ENCODE measurements around the gene FHIT. TPM values are rescaled to one million over a fixed set of nuclear protein-coding genes. Genes with fewer than 3 reads are reported as not detected.

Gene FHIT
- total and polyA plus RNA-seq, 2 experiments from 2014 or later, result 0.22 to 0.90 TPM

- Histone ChIP-seq H3K4me2 (ENCODE audit: unreplicated experiment) (peak overlapping the region; percentile 13), H3K4me1 (ENCODE audit: insufficient read depth) (peaks cover 7% of the 10 kb centered on the region; the same call in 1 of the 2 replicates), H3K9me3 (ENCODE audit: low read depth) (no peaks in the 10 kb centered on the region), H3K9me2 (ENCODE audit: insufficient read depth) (no peaks in the 10 kb centered on the region), H3K27me3 (replicated peaks; ENCODE audit: insufficient read depth) (no peaks in the 10 kb centered on the region), H3K4me3 (no peak overlapping the region), H2AFZ (no peak overlapping the region), H3F3A (ENCODE audit: insufficient read depth) (no peaks in the 10 kb centered on the region), H3K27ac (no peak overlapping the region), H3K79me2 (ENCODE audit: insufficient read depth) (no peaks in the 10 kb centered on the region), H4K20me1 (ENCODE audit: insufficient read depth) (no peaks in the 10 kb centered on the region), H3K9ac (no peak overlapping the region), H3K36me3 (ENCODE audit: low read depth) (no peaks in the 10 kb centered on the region)
- peak; percentile 29 for DNase-seq
- in situ Hi-C loops (cut with MboI), result no loop called here
- 27 to 38% methylated on average over 2 of the region's 2 CpGs for WGBS, 2 experiments (ENCODE audit: low coverage in 1 of 2, low lambda C conversion rate in 2 of 2, missing lambda C conversion rate in 2 of 2)
- TF ChIP-seq EZH2phosphoT487 (IDR thresholded peaks at IDR 0.05; ENCODE audit: insufficient read depth, low read depth) (no peak), EZH2 (IDR thresholded peaks at IDR 0.05; ENCODE audit: insufficient read depth, poor library complexity, severe bottlenecking) (no peak)
These were observed 885.9 kb downstream of the FHIT start for GRCh38 chr3:60365360-60365759.

- no peak overlapping the region for H3K27ac ChIP-seq
- no peak overlapping the region for H3K4me2 ChIP-seq (ENCODE audit: unreplicated experiment)
- no peaks in the 10 kb centered on the region for H3K9me3 ChIP-seq (ENCODE audit: low read depth)
- no peak overlapping the region for H2AFZ ChIP-seq
- no peak overlapping the region for H3K9ac ChIP-seq
- in situ Hi-C loops (cut with MboI), result no loop called here
- no peaks in the 10 kb centered on the region for H3K9me2 ChIP-seq (ENCODE audit: insufficient read depth)
- H3K27me3 ChIP-seq (replicated peaks; ENCODE audit: insufficient read depth), result no peaks in the 10 kb centered on the region
- no peaks in the 10 kb centered on the region for H3F3A ChIP-seq (ENCODE audit: insufficient read depth)
- no peak for DNase-seq
- no peaks in the 10 kb centered on the region for H3K36me3 ChIP-seq (ENCODE audit: low read depth)
- no peaks in the 10 kb centered on the region for H4K20me1 ChIP-seq (ENCODE audit: insufficient read depth)
- H3K79me2 ChIP-seq (ENCODE audit: insufficient read depth), result no peaks in the 10 kb centered on the region
- peaks cover 7% of the 10 kb centered on the region; the same call in 1 of the 2 replicates for H3K4me1 ChIP-seq (ENCODE audit: insufficient read depth)
- no peak overlapping the region for H3K4me3 ChIP-seq
- TF ChIP-seq EZH2 (IDR thresholded peaks at IDR 0.05; ENCODE audit: insufficient read depth, poor library complexity, severe bottlenecking), result no peak
- no peak for TF ChIP-seq EZH2phosphoT487 (IDR thresholded peaks at IDR 0.05; ENCODE audit: insufficient read depth, low read depth)
These were observed 886.8 kb downstream of the FHIT start for GRCh38 chr3:60364475-60364874.

- Histone ChIP-seq H3K4me2 (ENCODE audit: unreplicated experiment) (no peak overlapping the region), H2AFZ (no peak overlapping the region), H3K4me1 (ENCODE audit: insufficient read depth) (peaks cover 7% of the 10 kb centered on the region; the same call in 1 of the 2 replicates), H3K79me2 (ENCODE audit: insufficient read depth) (no peaks in the 10 kb centered on the region), H3F3A (ENCODE audit: insufficient read depth) (no peaks in the 10 kb centered on the region), H3K27ac (no peak overlapping the region), H3K4me3 (no peak overlapping the region), H3K9ac (no peak overlapping the region), H3K27me3 (replicated peaks; ENCODE audit: insufficient read depth) (no peaks in the 10 kb centered on the region), H4K20me1 (ENCODE audit: insufficient read depth) (no peaks in the 10 kb centered on the region), H3K36me3 (ENCODE audit: low read depth) (no peaks in the 10 kb centered on the region), H3K9me2 (ENCODE audit: insufficient read depth) (no peaks in the 10 kb centered on the region), H3K9me3 (ENCODE audit: low read depth) (no peaks in the 10 kb centered on the region)
- TF ChIP-seq EZH2phosphoT487 (IDR thresholded peaks at IDR 0.05; ENCODE audit: insufficient read depth, low read depth), result no peak
- no peak for TF ChIP-seq EZH2 (IDR thresholded peaks at IDR 0.05; ENCODE audit: insufficient read depth, poor library complexity, severe bottlenecking)
- in situ Hi-C loops (cut with MboI), result no loop called here
- peak; percentile 2 for DNase-seq
- 56 to 57% methylated on average over 2 of the region's 2 CpGs for WGBS, 2 experiments (ENCODE audit: low coverage in 1 of 2, low lambda C conversion rate in 2 of 2, missing lambda C conversion rate in 2 of 2)
These were observed 887.4 kb downstream of the FHIT start for GRCh38 chr3:60363817-60364216.

GRCh38 chr3:60355825-60356224, 895.4 kb downstream of the FHIT start:
- Histone ChIP-seq H3K9ac (no peak overlapping the region), H3K4me1 (ENCODE audit: insufficient read depth) (no peaks in the 10 kb centered on the region), H3K4me3 (no peak overlapping the region), H3K36me3 (ENCODE audit: low read depth) (no peaks in the 10 kb centered on the region), H3K4me2 (ENCODE audit: unreplicated experiment) (no peak overlapping the region), H3K9me2 (ENCODE audit: insufficient read depth) (no peaks in the 10 kb centered on the region), H3K9me3 (ENCODE audit: low read depth) (no peaks in the 10 kb centered on the region), H3K27ac (no peak overlapping the region), H3F3A (ENCODE audit: insufficient read depth) (no peaks in the 10 kb centered on the region), H3K27me3 (replicated peaks; ENCODE audit: insufficient read depth) (0 out of 2 replicates have a peak, but pooled peaks cover 7% of the 10 kb centered on the region), H4K20me1 (ENCODE audit: insufficient read depth) (no peaks in the 10 kb centered on the region), H2AFZ (no peak overlapping the region), H3K79me2 (ENCODE audit: insufficient read depth) (no peaks in the 10 kb centered on the region)
- in situ Hi-C loops (cut with MboI), result no loop called here
- no peak for DNase-seq
- 61 to 67% methylated on average over 2 of the region's 2 CpGs for WGBS, 2 experiments (ENCODE audit: low coverage in 1 of 2, low lambda C conversion rate in 2 of 2, missing lambda C conversion rate in 2 of 2)
- TF ChIP-seq EZH2phosphoT487 (IDR thresholded peaks at IDR 0.05; ENCODE audit: insufficient read depth, low read depth) (no peak), EZH2 (IDR thresholded peaks at IDR 0.05; ENCODE audit: insufficient read depth, poor library complexity, severe bottlenecking) (no peak)

GRCh38 chr3:60351481-60351880, 899.8 kb downstream of the FHIT start:
- H3K9me3 ChIP-seq (ENCODE audit: low read depth), result no peaks in the 10 kb centered on the region
- no peaks in the 10 kb centered on the region for H3F3A ChIP-seq (ENCODE audit: insufficient read depth)
- H3K9me2 ChIP-seq (ENCODE audit: insufficient read depth), result no peaks in the 10 kb centered on the region
- H3K36me3 ChIP-seq (ENCODE audit: low read depth), result no peaks in the 10 kb centered on the region
- TF ChIP-seq EZH2 (IDR thresholded peaks at IDR 0.05; ENCODE audit: insufficient read depth, poor library complexity, severe bottlenecking), result no peak
- no peak for TF ChIP-seq EZH2phosphoT487 (IDR thresholded peaks at IDR 0.05; ENCODE audit: insufficient read depth, low read depth)
- H3K4me1 ChIP-seq (ENCODE audit: insufficient read depth), result no peaks in the 10 kb centered on the region
- H3K4me3 ChIP-seq, result no peak overlapping the region
- H3K9ac ChIP-seq, result no peak overlapping the region
- H3K27ac ChIP-seq, result no peak overlapping the region
- H4K20me1 ChIP-seq (ENCODE audit: insufficient read depth), result no peaks in the 10 kb centered on the region
- H3K4me2 ChIP-seq (ENCODE audit: unreplicated experiment), result no peak overlapping the region
- H3K79me2 ChIP-seq (ENCODE audit: insufficient read depth), result no peaks in the 10 kb centered on the region
- DNase-seq, result no peak
- in situ Hi-C loops (cut with MboI), result no loop called here
- 0 out of 2 replicates have a peak, but pooled peaks cover 7% of the 10 kb centered on the region for H3K27me3 ChIP-seq (replicated peaks; ENCODE audit: insufficient read depth)
- H2AFZ ChIP-seq, result no peak overlapping the region
- WGBS, 2 experiments (ENCODE audit: low coverage in 1 of 2, low lambda C conversion rate in 2 of 2, missing lambda C conversion rate in 2 of 2), result 52 to 71% methylated on average over 1 of the region's 1 CpG

Data from GM23248 (cell line).